ENCODE data around the gene GJC2. TPM values are rescaled to one million over a fixed set of nuclear protein-coding genes. Genes with fewer than 3 reads are reported as not detected.

The GJC2 gene
- total and polyA plus RNA-seq, 4 donors, result 1.5 to 6.7 (median 2.6) TPM

GRCh38 chr1:228140724-228141225 is 9.0 kb upstream of the GJC2 start:
- H3K27me3 ChIP-seq (ENCODE audit: control insufficient read depth in 3 of 3, insufficient read depth in 3 of 3, low read length in 2 of 3), result no peaks in the 10 kb centered on the region
- ATAC-seq (ENCODE audit: insufficient read depth, low FRiP score) (no peak), DNase-seq (no peak)
- 3 to 11% methylated on average over 24 to 25 of the region's 25 CpGs for WGBS, 2 donors
- TF ChIP-seq, protein P1, sequence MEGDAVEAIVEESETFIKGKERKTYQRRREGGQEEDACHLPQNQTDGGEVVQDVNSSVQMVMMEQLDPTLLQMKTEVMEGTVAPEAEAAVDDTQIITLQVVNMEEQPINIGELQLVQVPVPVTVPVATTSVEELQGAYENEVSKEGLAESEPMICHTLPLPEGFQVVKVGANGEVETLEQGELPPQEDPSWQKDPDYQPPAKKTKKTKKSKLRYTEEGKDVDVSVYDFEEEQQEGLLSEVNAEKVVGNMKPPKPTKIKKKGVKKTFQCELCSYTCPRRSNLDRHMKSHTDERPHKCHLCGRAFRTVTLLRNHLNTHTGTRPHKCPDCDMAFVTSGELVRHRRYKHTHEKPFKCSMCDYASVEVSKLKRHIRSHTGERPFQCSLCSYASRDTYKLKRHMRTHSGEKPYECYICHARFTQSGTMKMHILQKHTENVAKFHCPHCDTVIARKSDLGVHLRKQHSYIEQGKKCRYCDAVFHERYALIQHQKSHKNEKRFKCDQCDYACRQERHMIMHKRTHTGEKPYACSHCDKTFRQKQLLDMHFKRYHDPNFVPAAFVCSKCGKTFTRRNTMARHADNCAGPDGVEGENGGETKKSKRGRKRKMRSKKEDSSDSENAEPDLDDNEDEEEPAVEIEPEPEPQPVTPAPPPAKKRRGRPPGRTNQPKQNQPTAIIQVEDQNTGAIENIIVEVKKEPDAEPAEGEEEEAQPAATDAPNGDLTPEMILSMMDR (IDR thresholded peaks at IDR 0.05; ENCODE audit: control extremely low read depth, extremely low read depth), result no peak
- peaks cover 0 to 19% (median 2%) of the 10 kb centered on the region in 4 donors for H3K36me3 ChIP-seq (ENCODE audit: control insufficient read depth in 4 of 4, insufficient read depth in 4 of 4, low read length in 4 of 4)
- peak overlapping the region; percentile 89 for H3K4me3 ChIP-seq
- H3K9ac ChIP-seq (ENCODE audit: insufficient read depth in 1 of 2, low read length in 2 of 2), result peak overlapping the region; percentile 77 to 81
- no peaks in the 10 kb centered on the region for H3K9me3 ChIP-seq (ENCODE audit: control insufficient read depth in 4 of 4, insufficient read depth in 3 of 4, low read length in 3 of 4)
- peak overlapping the region; percentile 96 to 99 for H3K27ac ChIP-seq (ENCODE audit: low read depth in 1 of 2, low read length in 1 of 2)
- H3K4me1 ChIP-seq (ENCODE audit: control insufficient read depth in 5 of 5, insufficient read depth in 5 of 5, low read length in 5 of 5), result peaks cover 0 to 31% (median 6%) of the 10 kb centered on the region in 5 donors

GRCh38 chr1:228141226-228142044 is 8.3 kb upstream of the GJC2 start:
- Histone ChIP-seq H3K4me1 (ENCODE audit: control insufficient read depth in 5 of 5, insufficient read depth in 5 of 5, low read length in 5 of 5) (peaks cover 0 to 31% (median 6%) of the 10 kb centered on the region in 5 donors), H3K27me3 (ENCODE audit: control insufficient read depth in 3 of 3, insufficient read depth in 3 of 3, low read length in 2 of 3) (no peaks in the 10 kb centered on the region), H3K9me3 (ENCODE audit: control insufficient read depth in 4 of 4, insufficient read depth in 3 of 4, low read length in 3 of 4) (no peaks in the 10 kb centered on the region), H3K27ac (ENCODE audit: low read depth in 1 of 2, low read length in 1 of 2) (peak overlapping the region; percentile 96 to 99), H3K9ac (ENCODE audit: insufficient read depth in 1 of 2, low read length in 2 of 2) (peak overlapping the region in 1 of 2 donors; percentile 39), H3K36me3 (ENCODE audit: control insufficient read depth in 4 of 4, insufficient read depth in 4 of 4, low read length in 4 of 4) (peaks cover 0 to 24% (median 2%) of the 10 kb centered on the region in 4 donors), H3K4me3 (peak overlapping the region; percentile 89)
- 36 to 55% methylated on average over 27 of the region's 27 CpGs for WGBS, 2 donors
- TF ChIP-seq, protein P1 (IDR thresholded peaks at IDR 0.05; ENCODE audit: control extremely low read depth, extremely low read depth), result no peak
- no peak for ATAC-seq (ENCODE audit: insufficient read depth, low FRiP score)
- DNase-seq, result no peak

DNA sequence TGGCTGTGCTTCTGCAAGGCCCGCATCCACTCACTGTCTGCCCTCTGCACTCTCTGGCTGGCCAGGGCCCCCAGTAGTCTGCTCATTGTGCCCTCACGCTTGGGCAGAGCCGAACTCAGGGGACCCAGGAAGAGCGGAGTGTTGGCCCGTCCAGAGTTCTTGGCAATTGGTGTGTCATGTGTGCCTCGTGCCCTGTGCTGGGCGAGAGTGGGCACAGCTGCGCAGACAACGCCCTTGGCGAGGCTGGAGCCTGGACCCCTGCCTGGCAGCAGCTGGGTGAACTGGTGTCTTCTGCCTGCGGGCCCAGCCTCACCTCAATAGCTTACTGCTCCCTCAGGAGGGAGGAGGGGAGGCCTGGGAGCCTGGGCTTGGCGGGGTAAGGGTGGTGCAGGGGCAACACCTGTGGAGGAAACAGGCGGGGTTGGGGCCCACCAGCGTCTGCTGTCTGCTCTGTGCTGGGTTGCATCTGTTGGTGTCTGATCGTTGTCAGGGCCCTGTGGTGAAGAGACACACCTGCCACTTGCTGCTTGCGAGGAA is 7.5 kb upstream of the GJC2 start:
- TF ChIP-seq, protein P1 (IDR thresholded peaks at IDR 0.05; ENCODE audit: control extremely low read depth, extremely low read depth), result no peak
- 74 to 79% methylated on average over 16 of the region's 16 CpGs for WGBS, 2 donors
- Histone ChIP-seq H3K9me3 (ENCODE audit: control insufficient read depth in 4 of 4, insufficient read depth in 3 of 4, low read length in 3 of 4) (no peaks in the 10 kb centered on the region), H3K36me3 (ENCODE audit: control insufficient read depth in 4 of 4, insufficient read depth in 4 of 4, low read length in 4 of 4) (peaks cover 0 to 32% (median 3%) of the 10 kb centered on the region in 4 donors), H3K4me3 (peak overlapping the region; percentile 89), H3K27ac (ENCODE audit: low read depth in 1 of 2, low read length in 1 of 2) (peak overlapping the region in 1 of 2 donors; percentile 79), H3K4me1 (ENCODE audit: control insufficient read depth in 5 of 5, insufficient read depth in 5 of 5, low read length in 5 of 5) (peaks cover 0 to 32% (median 6%) of the 10 kb centered on the region in 5 donors), H3K27me3 (ENCODE audit: control insufficient read depth in 3 of 3, insufficient read depth in 3 of 3, low read length in 2 of 3) (no peaks in the 10 kb centered on the region), H3K9ac (ENCODE audit: insufficient read depth in 1 of 2, low read length in 2 of 2) (no peak overlapping the region)
- ATAC-seq (ENCODE audit: insufficient read depth, low FRiP score) (no peak), DNase-seq (no peak)

Measured in lung (tissue), 12 donors.